ENCODE results near the gene ARRDC3. TPM values are rescaled to one million over a fixed set of nuclear protein-coding genes. Genes with fewer than 3 reads are reported as not detected.
"Not testable (repeated sequence)": the region's sequence is repeated elsewhere in the genome, so short reads cannot be mapped to it uniquely, and the experiment has no call there.

Gene ARRDC3
- total and polyA plus RNA-seq, 10 of the 15 experiments (the other 5 are each of a cell fraction or from before 2014, with no cell fraction given), result 2.3 to 14.0 (median 8.6) TPM

DNA sequence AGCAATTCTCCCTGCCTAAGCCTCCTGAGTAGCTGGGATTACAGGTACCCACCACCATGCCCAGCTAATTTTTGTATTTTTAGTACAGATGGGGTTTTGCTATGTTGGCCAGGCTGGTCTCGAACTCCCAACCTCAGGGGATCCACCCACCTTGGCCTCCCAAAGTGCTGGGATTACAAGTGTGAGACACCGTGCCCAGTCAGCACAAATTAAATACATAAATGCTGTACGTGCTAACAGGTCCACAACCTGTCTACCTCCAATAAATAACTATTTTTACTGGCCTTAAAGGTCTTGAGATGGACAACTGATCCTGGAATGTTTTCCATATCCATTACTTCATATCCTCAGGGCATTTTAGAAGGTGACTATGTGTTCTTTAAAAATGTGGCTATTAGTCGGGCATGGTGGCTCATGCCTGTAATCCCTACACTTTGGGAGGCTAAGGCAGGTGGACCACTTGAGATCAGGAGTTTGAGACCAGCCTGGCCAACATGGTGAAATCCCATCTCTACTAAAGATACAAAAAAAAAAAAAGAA lies 38.4 kb downstream of the ARRDC3 start:
- H2AFZ ChIP-seq (ENCODE audit: control insufficient read depth, low read depth, low read length); intact Hi-C loops (cut with micrococcal nuclease; ENCODE audit: unreplicated experiment); CTCF ChIA-PET; H3K36me3 ChIP-seq (ENCODE audit: control insufficient read depth in 2 of 2, insufficient read depth in 2 of 2, low read length in 1 of 2); BruUV-seq (replicated peaks); SMC1A ChIA-PET (ENCODE audit: uncharacterized antibody, unreplicated experiment); H3K27me3 ChIP-seq (replicated peaks in 1 of 2; ENCODE audit: control insufficient read depth in 2 of 2, insufficient read depth in 2 of 2, low read length in 1 of 2); H3K9ac ChIP-seq (ENCODE audit: control insufficient read depth, insufficient read depth, low read length); H3K9me3 ChIP-seq (replicated peaks; ENCODE audit: control insufficient read depth, insufficient read depth, low read length); FAIRE-seq; H3K4me1 ChIP-seq (ENCODE audit: control insufficient read depth, insufficient read depth, low read length); RAD21 ChIA-PET (ENCODE audit: unreplicated experiment); H3K79me2 ChIP-seq (ENCODE audit: control insufficient read depth, insufficient read depth, low read length); H3K4me3 ChIP-seq; in situ Hi-C loops (cut with MboI); H3K27ac ChIP-seq (ENCODE audit: control insufficient read depth, insufficient read depth); ATAC-seq; DNase-seq (ENCODE audit: low read depth, low spot score); H3K4me2 ChIP-seq (ENCODE audit: control insufficient read depth, insufficient read depth); POLR2A ChIA-PET; H4K20me1 ChIP-seq (ENCODE audit: control insufficient read depth, insufficient read depth): not testable (repeated sequence)
- WGBS (ENCODE audit: insufficient coverage, insufficient replicate concordance, low lambda C conversion rate, missing lambda C conversion rate), result 60% methylated on average over 4 of the region's 4 CpGs

DNA sequence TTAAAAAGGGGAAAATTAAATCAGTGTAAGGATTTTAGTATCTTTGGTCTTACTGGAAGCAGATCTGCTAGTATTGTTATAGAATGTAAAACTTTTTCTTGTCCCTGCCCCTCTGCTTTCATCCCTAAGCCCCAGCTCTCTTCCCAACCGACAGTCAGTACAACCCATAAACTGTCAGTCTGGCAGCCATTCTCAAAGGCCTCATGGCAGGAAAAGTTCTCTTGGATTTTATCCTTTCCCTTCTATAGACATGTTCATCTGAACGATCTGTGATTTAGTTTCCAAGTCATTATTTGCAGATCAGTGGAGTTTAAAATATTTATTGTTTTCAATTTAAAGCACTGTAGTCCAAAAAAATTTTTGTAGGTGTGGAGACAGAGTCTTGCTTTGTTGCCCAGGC lies 39.2 kb downstream of the ARRDC3 start:
- H3K27ac ChIP-seq (ENCODE audit: control insufficient read depth, insufficient read depth), result no peak overlapping the region
- whole genome bisulfite sequencing (ENCODE audit: insufficient coverage, insufficient replicate concordance, low lambda C conversion rate, missing lambda C conversion rate), result 41% methylated on average over 2 of the region's 2 CpGs
- TF ChIP-seq ETV6 (conservative IDR thresholded peaks at IDR 0.05 in 1 of 2, IDR thresholded peaks at IDR 0.05 in 1 of 2; ENCODE audit: borderline replicate concordance in 1 of 2, low read depth in 1 of 2) (no peak), MYB (IDR thresholded peaks at IDR 0.05; ENCODE audit: borderline replicate concordance, low read depth, low read length) (no peak), PAX8 (IDR thresholded peaks at IDR 0.05) (no peak), SMARCA5 (IDR thresholded peaks at IDR 0.05) (no peak), JUND (IDR thresholded peaks at IDR 0.05; ENCODE audit: low read depth, low read length) (no peak), IRF4 (IDR thresholded peaks at IDR 0.05; ENCODE audit: low read depth, low read length) (no peak), NR2C2 (IDR thresholded peaks at IDR 0.05; ENCODE audit: borderline replicate concordance, control insufficient read depth, insufficient read length, low read depth) (no peak), CEBPB (IDR thresholded peaks at IDR 0.05; ENCODE audit: borderline replicate concordance in 1 of 2, low read depth in 2 of 2, low read length in 2 of 2) (no peak), TCF7 (IDR thresholded peaks at IDR 0.05; ENCODE audit: borderline replicate concordance) (no peak)
- TF ChIP-seq, protein P1, sequence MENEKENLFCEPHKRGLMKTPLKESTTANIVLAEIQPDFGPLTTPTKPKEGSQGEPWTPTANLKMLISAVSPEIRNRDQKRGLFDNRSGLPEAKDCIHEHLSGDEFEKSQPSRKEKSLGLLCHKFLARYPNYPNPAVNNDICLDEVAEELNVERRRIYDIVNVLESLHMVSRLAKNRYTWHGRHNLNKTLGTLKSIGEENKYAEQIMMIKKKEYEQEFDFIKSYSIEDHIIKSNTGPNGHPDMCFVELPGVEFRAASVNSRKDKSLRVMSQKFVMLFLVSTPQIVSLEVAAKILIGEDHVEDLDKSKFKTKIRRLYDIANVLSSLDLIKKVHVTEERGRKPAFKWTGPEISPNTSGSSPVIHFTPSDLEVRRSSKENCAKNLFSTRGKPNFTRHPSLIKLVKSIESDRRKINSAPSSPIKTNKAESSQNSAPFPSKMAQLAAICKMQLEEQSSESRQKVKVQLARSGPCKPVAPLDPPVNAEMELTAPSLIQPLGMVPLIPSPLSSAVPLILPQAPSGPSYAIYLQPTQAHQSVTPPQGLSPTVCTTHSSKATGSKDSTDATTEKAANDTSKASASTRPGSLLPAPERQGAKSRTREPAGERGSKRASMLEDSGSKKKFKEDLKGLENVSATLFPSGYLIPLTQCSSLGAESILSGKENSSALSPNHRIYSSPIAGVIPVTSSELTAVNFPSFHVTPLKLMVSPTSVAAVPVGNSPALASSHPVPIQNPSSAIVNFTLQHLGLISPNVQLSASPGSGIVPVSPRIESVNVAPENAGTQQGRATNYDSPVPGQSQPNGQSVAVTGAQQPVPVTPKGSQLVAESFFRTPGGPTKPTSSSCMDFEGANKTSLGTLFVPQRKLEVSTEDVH (IDR thresholded peaks at IDR 0.05; ENCODE audit: low read depth, partially characterized antibody), result no peak
- TF ChIP-seq, protein P2, sequence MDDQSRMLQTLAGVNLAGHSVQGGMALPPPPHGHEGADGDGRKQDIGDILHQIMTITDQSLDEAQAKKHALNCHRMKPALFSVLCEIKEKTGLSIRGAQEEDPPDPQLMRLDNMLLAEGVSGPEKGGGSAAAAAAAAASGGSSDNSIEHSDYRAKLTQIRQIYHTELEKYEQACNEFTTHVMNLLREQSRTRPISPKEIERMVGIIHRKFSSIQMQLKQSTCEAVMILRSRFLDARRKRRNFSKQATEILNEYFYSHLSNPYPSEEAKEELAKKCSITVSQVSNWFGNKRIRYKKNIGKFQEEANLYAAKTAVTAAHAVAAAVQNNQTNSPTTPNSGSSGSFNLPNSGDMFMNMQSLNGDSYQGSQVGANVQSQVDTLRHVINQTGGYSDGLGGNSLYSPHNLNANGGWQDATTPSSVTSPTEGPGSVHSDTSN (IDR thresholded peaks at IDR 0.05; ENCODE audit: insufficient replicate concordance, low read depth, low read length), result no peak
- TF ChIP-seq, protein P3, sequence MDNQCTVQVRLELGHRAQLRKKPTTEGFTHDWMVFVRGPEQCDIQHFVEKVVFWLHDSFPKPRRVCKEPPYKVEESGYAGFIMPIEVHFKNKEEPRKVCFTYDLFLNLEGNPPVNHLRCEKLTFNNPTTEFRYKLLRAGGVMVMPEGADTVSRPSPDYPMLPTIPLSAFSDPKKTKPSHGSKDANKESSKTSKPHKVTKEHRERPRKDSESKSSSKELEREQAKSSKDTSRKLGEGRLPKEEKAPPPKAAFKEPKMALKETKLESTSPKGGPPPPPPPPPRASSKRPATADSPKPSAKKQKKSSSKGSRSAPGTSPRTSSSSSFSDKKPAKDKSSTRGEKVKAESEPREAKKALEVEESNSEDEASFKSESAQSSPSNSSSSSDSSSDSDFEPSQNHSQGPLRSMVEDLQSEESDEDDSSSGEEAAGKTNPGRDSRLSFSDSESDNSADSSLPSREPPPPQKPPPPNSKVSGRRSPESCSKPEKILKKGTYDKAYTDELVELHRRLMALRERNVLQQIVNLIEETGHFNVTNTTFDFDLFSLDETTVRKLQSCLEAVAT (IDR thresholded peaks at IDR 0.05), result no peak
- H3K4me1 ChIP-seq (ENCODE audit: control insufficient read depth, insufficient read depth, low read length), result no peaks in the 10 kb centered on the region
- no peak overlapping the region for H2AFZ ChIP-seq (ENCODE audit: control insufficient read depth, low read depth, low read length)
- no peaks in the 10 kb centered on the region for H4K20me1 ChIP-seq (ENCODE audit: control insufficient read depth, insufficient read depth)
- H3K9me3 ChIP-seq (replicated peaks; ENCODE audit: control insufficient read depth, insufficient read depth, low read length), result no peaks in the 10 kb centered on the region
- FAIRE-seq (no peak), ATAC-seq (no peak), DNase-seq (ENCODE audit: low read depth, low spot score) (no peak)
- POLR2A ChIA-PET, result no interaction called here
- H3K36me3 ChIP-seq (ENCODE audit: control insufficient read depth in 2 of 2, insufficient read depth in 2 of 2, low read length in 1 of 2), result no peaks in the 10 kb centered on the region
- H3K9ac ChIP-seq (ENCODE audit: control insufficient read depth, insufficient read depth, low read length), result no peak overlapping the region
- SMC1A ChIA-PET (ENCODE audit: uncharacterized antibody, unreplicated experiment), result no interaction called here
- no TSS peak for BruUV-seq (replicated peaks)
- in situ Hi-C loops (cut with MboI), result no loop called here
- RAD21 ChIA-PET (ENCODE audit: unreplicated experiment), result no interaction called here
- H3K27me3 ChIP-seq (replicated peaks in 1 of 2; ENCODE audit: control insufficient read depth in 2 of 2, insufficient read depth in 2 of 2, low read length in 1 of 2), result no peaks in the 10 kb centered on the region; a peak in 1 of 4 replicates
- H3K4me3 ChIP-seq, result no peak overlapping the region
- CTCF ChIA-PET, result interaction anchor here (0.6 kb wide), 1 partner anchor 1168 kb away, joined by 4 read pairs; no protein-coding TSS in a partner anchor
- no peak overlapping the region for H3K4me2 ChIP-seq (ENCODE audit: control insufficient read depth, insufficient read depth)
- intact Hi-C loops (cut with micrococcal nuclease; ENCODE audit: unreplicated experiment), result no loop called here
- no peaks in the 10 kb centered on the region for H3K79me2 ChIP-seq (ENCODE audit: control insufficient read depth, insufficient read depth, low read length)
